ENCODE measurements around the gene TSHR.

GRCh38 chr14:81133400-81133799 lies 178.0 kb downstream of the TSHR start:
- TF ChIP-seq REST (IDR thresholded peaks at IDR 0.05; ENCODE audit: low read depth), result no peak
- no peak for TF ChIP-seq CTCF (IDR thresholded peaks at IDR 0.05 in 2 of 3, conservative IDR thresholded peaks at IDR 0.05 in 1 of 3; ENCODE audit: borderline replicate concordance in 1 of 3, insufficient read depth in 1 of 3, low read depth in 2 of 3, low read length in 2 of 3)

All from HCT116 (cell line).